ENCODE results near the gene HOXA13. TPM values are rescaled to one million over a fixed set of nuclear protein-coding genes. Genes with fewer than 3 reads are reported as not detected.
A peak's percentile ranks its signal among the peaks of the same experiment; 100 is the strongest.

The HOXA13 gene
- total RNA-seq, 3 donors from 2014 or later (not counting 1 experiment from before 2014, with no cell fraction given) = not detected

GRCh38 chr7:27180431-27181420, 19.2 kb downstream of the HOXA13 start:
- Histone ChIP-seq H3K9me3 (ENCODE audit: control insufficient read depth, insufficient read depth, low read length) (no peaks in the 10 kb centered on the region), H3K36me3 (ENCODE audit: control insufficient read depth, insufficient read depth, low read length) (no peaks in the 10 kb centered on the region), H3K27ac (ENCODE audit: low read length) (no peak overlapping the region), H3K4me3 (ENCODE audit: low read length) (no peak overlapping the region), H3K27me3 (ENCODE audit: control insufficient read depth, insufficient read depth, low read length) (peaks cover 70% of the 10 kb centered on the region), H3K4me1 (ENCODE audit: control insufficient read depth, insufficient read depth, low read length) (peaks cover 38% of the 10 kb centered on the region)
- Mint-ChIP-seq H3K9me3 (no peaks in the 10 kb centered on the region), H3K27me3 (ENCODE audit: low read depth in 2 of 2) (peaks cover 58 to 69% of the 10 kb centered on the region in 2 donors), H3K4me3 (no peak overlapping the region), H3K36me3 (peaks cover 7% of the 10 kb centered on the region), H3K4me1 (peaks cover 17 to 30% of the 10 kb centered on the region in 2 donors), H3K27ac (no peak overlapping the region)
- DNase-seq = peak in 1 of 2 donors; percentile 15
- 90% methylated on average over 12 of the region's 12 CpGs for WGBS (ENCODE audit: insufficient coverage)
- ATAC-seq = no peak
- TF ChIP-seq CTCF (IDR thresholded peaks at IDR 0.05) = no peak
- intact Hi-C loops (cut with micrococcal nuclease) = no loop called here

DNA sequence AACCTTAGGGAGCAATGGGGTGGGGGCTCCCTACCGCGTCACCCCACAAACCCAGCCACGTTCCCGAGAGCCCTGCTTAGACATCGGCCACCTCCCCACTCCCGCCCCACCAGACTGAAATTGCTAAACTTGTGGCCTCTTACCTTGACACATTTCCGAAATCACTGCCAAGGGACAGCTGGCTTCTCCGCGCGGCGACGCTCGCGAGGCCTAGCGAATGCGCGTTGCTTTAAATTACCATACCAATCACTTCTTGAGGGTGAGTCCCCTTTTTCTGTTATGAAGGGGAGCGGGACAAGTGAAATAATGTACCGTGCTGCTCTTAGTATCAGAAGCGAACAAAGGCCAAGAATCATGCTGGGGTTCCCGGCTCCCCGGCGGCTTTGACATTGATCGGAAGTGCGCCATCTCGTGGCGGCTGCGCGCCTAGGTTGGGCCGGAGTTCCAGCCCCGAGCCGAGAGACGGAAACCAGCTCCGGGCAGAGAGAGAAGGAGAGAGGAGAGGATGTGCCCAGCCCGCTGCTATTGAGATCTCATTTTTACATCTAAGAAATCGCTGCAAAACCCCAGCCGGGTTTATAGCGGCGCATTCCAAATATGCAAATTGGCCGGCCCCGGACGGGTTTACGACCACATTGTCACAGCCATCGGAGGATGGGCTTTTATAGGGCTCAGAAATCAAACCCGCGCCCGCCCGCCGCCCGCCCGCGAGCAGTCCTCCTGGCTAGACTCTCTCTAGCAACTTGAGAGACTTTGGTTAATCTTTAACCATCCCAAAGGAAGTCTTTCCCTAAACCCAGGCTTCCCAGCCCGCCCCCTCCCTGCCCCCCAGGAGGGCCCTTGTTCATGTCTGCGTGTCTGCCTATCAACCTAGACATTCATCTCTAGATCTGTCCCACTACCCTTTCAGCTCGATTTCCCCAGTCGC, 20.1 kb downstream of the HOXA13 start:
- Mint-ChIP-seq H3K4me3 (peak overlapping the region; percentile 52), H3K36me3 (peaks cover 7% of the 10 kb centered on the region), H3K27ac (no peak overlapping the region), H3K9me3 (no peaks in the 10 kb centered on the region), H3K27me3 (ENCODE audit: low read depth in 2 of 2) (peaks cover 50 to 71% of the 10 kb centered on the region in 2 donors), H3K4me1 (peaks cover 10 to 20% of the 10 kb centered on the region in 2 donors)
- Histone ChIP-seq H3K4me1 (ENCODE audit: control insufficient read depth, insufficient read depth, low read length) (peaks cover 29% of the 10 kb centered on the region), H3K27ac (ENCODE audit: low read length) (no peak overlapping the region), H3K27me3 (ENCODE audit: control insufficient read depth, insufficient read depth, low read length) (peaks cover 69% of the 10 kb centered on the region), H3K9me3 (ENCODE audit: control insufficient read depth, insufficient read depth, low read length) (no peaks in the 10 kb centered on the region), H3K4me3 (ENCODE audit: low read length) (no peak overlapping the region), H3K36me3 (ENCODE audit: control insufficient read depth, insufficient read depth, low read length) (no peaks in the 10 kb centered on the region)
- peak; percentile 69 to 84 for DNase-seq
- peak; percentile 92 for TF ChIP-seq CTCF (IDR thresholded peaks at IDR 0.05)
- ATAC-seq = peak; percentile 80 to 86 (median 84)
- intact Hi-C loops (cut with micrococcal nuclease) = no loop called here
- 23% methylated on average over 55 of the region's 56 CpGs for WGBS (ENCODE audit: insufficient coverage)

- intact Hi-C loops (cut with micrococcal nuclease) = no loop called here
- no peak for DNase-seq
- 86% methylated on average over 14 of the region's 14 CpGs for WGBS (ENCODE audit: insufficient coverage)
Measured at GRCh38 chr7:27179030-27179429, 20.9 kb downstream of the HOXA13 start.

More at GRCh38 chr7:27179030-27179429, 20.9 kb downstream of the HOXA13 start:
- Mint-ChIP-seq H3K27ac (no peak overlapping the region), H3K4me3 (no peak overlapping the region), H3K4me1 (peaks cover 7 to 16% of the 10 kb centered on the region in 2 donors), H3K36me3 (peaks cover 7% of the 10 kb centered on the region), H3K9me3 (no peaks in the 10 kb centered on the region), H3K27me3 (ENCODE audit: low read depth in 2 of 2) (peaks cover 47 to 65% of the 10 kb centered on the region in 2 donors)
- no peak for TF ChIP-seq CTCF (IDR thresholded peaks at IDR 0.05)
- Histone ChIP-seq H3K4me1 (ENCODE audit: control insufficient read depth, insufficient read depth, low read length) (peaks cover 30% of the 10 kb centered on the region), H3K4me3 (ENCODE audit: low read length) (no peak overlapping the region), H3K9me3 (ENCODE audit: control insufficient read depth, insufficient read depth, low read length) (no peaks in the 10 kb centered on the region), H3K27ac (ENCODE audit: low read length) (no peak overlapping the region), H3K27me3 (ENCODE audit: control insufficient read depth, insufficient read depth, low read length) (peaks cover 70% of the 10 kb centered on the region), H3K36me3 (ENCODE audit: control insufficient read depth, insufficient read depth, low read length) (no peaks in the 10 kb centered on the region)
- ATAC-seq = no peak

Measured in natural killer cell (primary cell).